Fibroblast of skin of right quadriceps (primary cell): ENCODE measurements around the gene LAMA3.

Experiments used
- DNase-seq: peaks from one replicate; pipeline ENCODE4 v3.0.0-alpha.2; 2013

LAMA3 gene

GRCh38 chr18:23779696-23780303, 90.5 kb downstream of the LAMA3 start:
- DNase-seq = peak; percentile 45

- peak; percentile 87 for DNase-seq
These were observed 95.6 kb downstream of the LAMA3 start for GRCh38 chr18:23784832-23785245.

DNA sequence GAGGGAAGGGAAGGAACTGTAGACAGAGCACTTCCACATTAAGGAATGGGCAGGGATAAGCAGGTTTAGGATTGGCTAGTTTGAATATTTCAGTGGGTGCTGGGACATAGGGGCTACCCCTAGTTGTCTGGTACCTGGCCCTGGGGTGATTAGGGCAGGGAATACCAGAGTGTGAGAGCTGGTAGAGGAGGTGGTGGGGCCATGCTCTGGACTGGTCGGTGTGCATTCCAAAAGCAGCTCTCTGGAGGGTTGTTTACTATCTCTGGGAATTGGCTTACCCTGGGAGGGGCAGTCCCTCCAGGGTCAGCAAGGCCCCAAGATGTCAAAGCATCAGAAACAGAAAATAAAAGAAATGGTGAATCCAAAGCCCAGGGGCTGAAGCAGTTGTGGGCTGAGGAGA, 103.8 kb downstream of the LAMA3 start:
- DNase-seq = no peak

- DNase-seq = no peak
These were observed 105.0 kb downstream of the LAMA3 start for GRCh38 chr18:23793985-23794867.

GRCh38 chr18:23798249-23798648, 109.0 kb downstream of the LAMA3 start:
- DNase-seq = no peak

- DNase-seq = no peak
These were observed 109.6 kb downstream of the LAMA3 start for GRCh38 chr18:23798824-23799223.

DNA sequence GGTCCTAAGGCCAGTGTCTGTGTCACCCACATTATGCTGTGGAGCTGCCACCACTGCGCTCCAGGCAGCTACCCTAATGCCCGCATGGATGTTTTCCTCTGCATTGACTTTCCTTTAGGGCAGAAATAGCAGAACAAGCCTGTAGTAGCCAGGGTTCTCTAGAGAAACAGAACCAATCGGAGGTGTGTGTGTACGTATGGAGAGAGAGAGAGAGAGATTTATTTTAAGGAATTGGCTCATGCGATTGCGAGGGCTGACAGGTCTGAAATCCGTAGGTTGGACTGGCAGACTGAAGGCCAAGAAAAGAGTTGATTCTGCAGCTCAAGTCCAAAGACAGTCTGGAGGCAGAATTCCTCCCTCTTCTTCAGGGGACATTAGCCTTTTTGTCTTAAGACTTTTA, 110.3 kb downstream of the LAMA3 start:
- DNase-seq = no peak

DNA sequence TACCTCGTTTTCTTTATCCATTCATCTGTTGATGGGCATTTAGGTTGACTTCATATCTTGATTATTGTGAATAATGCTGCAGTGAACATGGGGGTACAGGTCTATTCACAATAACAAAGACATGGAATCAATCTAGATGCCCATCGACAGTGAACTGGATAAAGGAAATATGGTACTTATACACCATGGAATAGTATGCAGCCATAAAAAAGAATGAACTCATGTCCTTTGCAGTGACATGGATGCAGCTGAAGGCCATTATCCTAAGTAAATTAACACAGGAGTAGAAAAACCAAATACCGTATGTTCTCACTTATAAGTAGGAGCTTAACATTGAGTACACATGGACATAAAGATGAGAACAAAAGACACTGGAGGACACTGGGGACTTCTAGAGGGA, 111.6 kb downstream of the LAMA3 start:
- DNase-seq = no peak

DNA sequence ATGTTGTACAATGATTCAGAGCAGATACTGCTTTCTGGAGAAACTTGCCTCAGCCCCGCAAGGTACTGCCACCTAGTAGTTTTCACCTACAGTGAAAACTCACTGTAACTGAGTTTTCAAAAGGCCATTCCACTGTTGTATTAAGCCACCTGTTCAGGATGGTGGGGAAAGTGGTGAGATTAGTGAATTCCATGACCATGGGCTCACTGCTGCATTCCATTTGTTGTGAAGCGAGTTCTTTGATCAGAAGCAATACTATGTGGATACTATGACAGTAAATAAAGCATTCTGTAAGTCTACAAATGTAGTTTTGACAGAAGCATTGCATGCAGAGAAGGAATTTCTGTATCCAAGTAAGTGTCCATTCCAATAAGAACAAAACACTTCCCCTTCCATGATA, 113.6 kb downstream of the LAMA3 start:
- no peak for DNase-seq

DNA sequence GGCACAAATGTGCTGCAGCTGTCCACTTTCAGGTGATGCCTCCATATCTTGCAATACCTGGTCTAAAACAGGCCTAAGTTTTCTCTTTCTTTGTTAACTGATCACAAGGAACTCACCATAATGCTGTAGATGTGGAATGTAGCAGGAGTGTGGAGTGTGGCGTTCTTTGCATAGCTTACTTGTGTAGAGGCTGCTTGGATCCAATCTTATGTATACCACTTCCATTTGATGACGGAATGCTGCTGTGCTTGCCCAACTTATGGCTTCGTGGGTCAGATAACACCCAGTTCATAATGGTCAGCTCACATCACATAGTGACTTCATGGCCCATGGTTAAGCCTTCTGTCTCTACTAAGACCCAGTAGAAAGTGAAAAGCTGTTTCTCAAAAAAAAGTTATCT, 114.5 kb downstream of the LAMA3 start:
- DNase-seq = no peak

DNA sequence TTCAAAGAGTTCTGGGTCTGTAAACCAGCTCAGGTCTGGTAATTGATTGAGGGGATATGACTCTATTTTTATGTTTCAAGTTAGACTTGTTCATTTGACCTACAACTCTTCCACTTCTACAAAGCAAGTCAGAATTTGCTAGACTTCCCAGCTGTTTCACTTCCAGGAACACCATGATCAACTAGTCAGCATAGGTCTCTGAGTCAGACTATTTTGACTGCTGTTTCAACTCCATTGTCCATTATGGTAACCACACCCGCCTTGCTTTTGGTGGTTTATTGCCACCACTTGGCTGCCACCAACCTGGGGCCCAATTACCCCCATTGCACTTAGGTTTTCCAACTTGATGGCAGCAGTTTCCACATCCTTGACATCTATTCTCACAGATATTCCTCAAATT, 116.6 kb downstream of the LAMA3 start:
- no peak for DNase-seq

GRCh38 chr18:23809415-23809814, 120.2 kb downstream of the LAMA3 start:
- DNase-seq = no peak

- no peak for DNase-seq
These were observed 121.1 kb downstream of the LAMA3 start for GRCh38 chr18:23810396-23810795.

DNA sequence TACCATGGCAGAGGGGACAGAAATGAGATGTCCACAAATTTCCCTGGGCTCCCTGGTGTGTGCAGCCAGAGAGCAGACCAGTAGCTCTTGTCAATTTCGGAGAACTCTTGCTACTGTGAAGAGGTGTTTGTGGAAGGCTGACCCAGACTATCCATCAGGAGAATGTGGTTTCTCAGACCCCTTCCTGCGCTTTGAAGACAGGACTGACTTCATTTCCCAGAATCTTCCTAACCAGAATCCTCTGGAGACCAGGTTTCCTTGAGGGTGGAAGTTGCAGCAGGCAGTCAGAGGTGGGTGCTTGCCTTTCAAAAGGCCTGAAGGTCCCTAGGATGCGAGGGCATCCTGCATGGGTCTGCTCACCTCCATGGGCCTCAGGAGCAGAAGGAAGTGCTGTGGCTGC, 121.9 kb downstream of the LAMA3 start:
- no peak for DNase-seq

DNA sequence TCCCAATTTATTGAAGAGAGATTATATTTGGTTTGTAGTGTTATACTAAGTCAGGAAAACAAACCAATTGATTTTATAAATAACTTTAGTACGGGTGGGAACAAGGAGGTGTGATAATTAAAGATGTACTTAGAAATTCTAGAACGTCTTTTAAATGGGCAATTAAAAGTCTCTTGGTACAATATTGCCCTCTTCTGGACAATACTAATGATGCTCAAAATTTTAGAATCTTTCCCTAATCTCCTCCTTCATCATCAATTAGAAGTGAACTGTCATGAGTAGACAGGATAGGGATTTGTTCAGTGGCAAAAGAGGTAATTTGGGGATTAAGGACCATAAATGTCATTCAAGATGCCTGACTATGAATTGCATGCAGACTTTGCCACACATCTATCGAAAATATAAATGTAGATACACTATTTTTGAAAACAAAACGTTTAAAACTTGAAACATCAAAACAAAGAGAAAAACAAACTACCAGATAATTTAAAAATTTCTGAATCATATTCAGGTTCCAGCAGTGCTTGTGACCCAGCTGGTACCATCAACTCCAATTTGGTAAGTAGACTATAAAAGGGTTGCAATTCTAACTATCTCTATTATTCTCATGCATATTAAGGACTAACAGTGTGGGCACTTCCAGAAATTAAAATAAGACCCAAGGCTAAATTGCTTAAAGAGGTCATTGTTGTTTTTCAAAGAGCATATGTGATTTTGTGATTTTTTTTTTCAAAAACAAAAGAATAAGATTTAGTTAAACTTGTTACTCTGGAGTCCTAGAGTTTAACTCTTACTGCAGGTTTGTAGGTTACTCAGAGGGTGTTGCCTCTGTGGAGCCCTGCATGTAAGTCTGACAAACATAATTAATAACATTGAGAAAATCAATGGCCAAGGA, 123.5 kb downstream of the LAMA3 start:
- DNase-seq = peak; percentile 35

DNA sequence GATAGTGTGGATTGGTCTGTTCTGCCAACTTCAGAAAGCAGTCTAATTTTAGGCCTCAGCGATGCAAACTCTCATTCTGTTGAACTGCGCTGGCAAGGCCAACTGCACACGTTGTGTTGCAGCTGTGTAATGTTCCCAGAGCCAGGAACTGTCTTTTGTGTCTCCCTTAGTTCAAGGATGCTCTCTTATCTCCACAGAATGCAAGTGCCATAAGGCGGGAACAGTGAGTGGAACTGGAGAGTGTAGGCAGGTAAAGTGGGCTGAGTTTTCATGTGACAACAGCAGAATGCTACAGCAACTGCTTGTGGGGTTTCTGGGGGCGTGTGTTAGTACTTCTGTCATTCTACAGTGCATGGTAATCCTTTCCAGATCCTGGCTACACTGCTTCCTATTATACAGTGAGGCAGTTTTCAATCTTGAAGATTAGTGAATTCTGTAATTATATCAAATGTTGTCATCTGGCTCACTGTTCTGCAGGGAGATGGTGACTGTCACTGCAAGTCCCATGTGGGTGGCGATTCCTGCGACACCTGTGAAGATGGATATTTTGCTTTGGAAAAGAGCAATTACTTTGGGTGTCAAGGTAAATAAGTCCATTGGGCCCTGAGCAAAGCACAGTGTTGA, 125.8 kb downstream of the LAMA3 start:
- DNase-seq = no peak

GRCh38 chr18:23816021-23816420, 126.8 kb downstream of the LAMA3 start:
- no peak for DNase-seq

- DNase-seq = no peak
These were observed 127.5 kb downstream of the LAMA3 start for GRCh38 chr18:23816740-23817139.

DNA sequence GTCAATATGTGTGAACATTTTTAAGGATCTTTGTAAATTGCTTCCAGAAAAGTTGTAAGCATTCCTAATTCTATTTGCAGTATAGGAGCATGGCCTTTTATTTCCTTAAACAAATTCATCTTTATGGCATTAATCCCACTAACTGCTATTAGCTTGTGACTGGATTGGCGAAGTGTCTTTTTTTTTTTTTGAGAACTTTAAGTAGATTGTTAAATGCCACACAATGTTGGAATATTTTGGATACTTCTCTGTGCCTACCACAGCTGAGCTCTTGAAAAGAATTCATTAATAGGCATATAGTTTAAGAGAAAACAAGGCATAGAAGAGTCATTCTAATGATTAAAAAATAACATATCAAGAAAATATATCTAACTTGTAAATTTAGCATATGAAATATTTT, 129.7 kb downstream of the LAMA3 start:
- DNase-seq = peak; percentile 20

- peak; percentile 81 for DNase-seq
These were observed 133.5 kb downstream of the LAMA3 start for GRCh38 chr18:23822590-23823385.

DNA sequence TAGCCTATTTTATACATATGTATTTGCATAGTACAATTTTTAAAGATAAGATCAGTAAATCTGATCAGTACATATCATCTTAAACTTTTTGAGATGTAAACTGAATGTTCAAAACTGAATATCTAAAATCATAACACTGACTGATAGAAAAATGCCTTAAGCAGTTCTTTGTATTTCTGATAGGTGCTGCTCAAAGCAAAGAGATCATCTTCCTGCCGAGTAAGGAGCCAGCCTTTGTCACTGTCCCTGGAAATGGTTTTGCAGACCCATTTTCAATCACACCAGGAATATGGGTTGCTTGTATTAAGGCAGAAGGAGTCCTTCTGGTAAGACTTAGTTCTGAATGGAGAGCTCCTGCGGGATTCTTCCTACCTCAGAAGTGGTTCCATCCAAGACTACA, 135.0 kb downstream of the LAMA3 start:
- no peak for DNase-seq

GRCh38 chr18:23824669-23825068, 135.4 kb downstream of the LAMA3 start:
- DNase-seq = peak; percentile 33
